GM10847 (cell line): ENCODE data around the gene HLCS.

Experiments used
- POLR2A ChIP-seq: IDR thresholded peaks from 2 replicates; pipeline ENCODE4 v1.6.1; 2011; ENCODE audit not compliant: insufficient read length; ENCODE audit errors: extremely low read depth

The HLCS gene

DNA sequence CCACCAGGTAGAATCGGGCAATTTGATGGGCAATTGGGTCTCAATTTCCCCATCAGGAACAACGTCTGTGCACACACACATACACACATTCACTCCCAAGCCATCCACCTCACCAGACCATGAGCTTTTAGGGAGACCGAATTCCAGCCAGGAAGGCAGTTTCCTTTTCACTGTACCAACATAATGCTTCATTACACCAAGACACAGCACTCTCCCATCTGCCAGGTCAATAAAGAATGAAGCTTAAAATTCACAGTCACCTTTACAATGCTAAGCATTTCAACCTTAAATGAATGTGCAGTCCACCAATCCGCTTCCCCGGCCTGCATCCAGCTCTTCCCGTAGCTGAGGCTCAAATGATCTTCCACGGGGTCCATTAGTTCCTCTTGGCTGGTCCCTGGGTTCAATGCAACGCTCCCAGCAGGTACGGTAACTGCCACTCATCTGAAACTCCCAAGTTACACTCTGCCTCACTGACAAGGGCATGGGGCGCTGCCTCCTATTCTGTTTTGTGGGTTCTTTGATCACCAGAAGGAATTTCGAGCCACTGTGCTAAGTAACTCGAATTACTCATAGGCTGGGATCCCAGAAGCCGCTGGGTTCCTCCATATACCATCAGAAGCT, 162.5 kb downstream of the HLCS start:
- no peak for TF ChIP-seq POLR2A

DNA sequence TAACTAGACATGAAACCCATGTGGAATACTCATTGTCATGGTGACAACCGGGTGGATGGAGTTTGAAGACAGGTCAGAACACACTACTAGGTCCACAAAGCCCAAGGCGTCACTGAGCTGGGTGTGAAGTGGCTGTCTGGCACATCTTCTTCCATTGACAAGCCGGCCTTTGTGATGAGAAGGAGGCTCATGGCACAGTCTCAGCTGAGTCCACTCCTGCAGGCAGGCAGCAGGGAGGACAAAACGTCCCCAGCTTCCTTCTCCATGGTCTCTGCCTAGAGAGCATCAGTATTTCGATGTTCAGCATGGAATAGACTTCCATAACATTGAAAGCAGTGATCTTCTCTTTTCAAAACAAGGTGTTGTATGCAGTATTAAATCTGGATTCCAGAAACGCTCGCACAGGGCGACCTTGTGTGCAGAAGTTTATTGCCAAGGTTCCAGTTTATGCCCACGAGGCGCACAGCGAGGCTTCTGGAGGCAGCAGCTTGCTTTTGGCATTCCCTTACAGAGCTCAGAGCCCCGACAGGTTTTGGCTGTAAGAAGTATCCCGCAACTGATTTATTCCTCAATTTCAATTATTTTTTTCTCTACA, 163.3 kb downstream of the HLCS start:
- no peak for TF ChIP-seq POLR2A

DNA sequence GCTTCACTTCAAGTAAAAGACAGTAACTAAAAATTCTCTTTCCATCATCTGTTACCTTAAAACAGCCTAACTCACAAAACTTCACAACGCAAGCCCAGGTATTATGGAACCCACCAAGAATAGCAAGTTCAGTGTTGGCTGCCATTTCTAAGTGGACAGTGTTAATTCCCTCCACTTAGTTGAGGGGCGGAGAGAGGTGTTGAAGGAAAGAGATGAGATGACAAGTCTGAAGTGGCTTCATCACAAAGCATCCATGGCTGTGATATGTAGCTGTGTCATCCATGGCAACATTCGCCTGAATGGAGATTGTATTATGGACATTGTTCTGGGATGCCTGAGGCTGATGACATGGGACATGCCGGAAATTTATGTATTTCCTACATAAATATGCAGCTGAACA, 165.7 kb downstream of the HLCS start:
- no peak for TF ChIP-seq POLR2A

DNA sequence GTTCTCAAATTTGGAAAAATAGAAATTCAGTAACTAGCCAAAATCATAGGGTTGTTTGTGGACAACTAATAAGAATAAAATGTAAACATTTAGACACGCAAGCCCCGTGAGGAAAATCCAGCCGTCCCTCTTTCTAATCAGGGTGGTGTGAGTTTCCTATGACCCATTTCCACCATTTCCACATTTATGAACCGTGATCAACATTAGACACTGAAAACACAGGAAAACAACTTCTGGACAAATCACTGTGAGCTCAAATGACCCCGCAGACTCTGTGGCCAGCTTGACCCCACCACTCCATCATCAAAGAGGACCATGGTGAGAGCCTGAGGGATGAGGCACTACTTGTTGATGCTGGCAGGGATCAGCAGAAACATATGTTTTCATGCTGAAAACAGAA, 166.6 kb downstream of the HLCS start:
- no peak for TF ChIP-seq POLR2A

DNA sequence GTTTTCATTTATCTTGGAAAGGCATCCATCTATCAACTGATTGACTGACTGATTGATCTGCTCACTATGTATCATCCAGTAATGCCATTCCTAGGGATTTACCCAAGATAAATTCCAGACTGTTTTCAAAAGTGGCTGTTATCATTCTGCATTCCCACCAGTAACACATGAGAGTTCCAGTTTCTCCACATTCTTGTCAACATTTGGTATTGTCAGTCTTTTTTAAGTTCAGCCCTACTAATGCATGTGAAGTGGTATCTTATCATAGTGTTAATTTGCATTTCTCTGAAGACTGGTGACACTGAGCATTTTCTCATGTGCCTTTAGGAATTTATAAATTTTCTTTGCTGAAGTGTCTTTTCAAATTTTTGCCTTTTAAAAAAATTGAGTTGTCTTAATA, 168.0 kb downstream of the HLCS start:
- no peak for TF ChIP-seq POLR2A

DNA sequence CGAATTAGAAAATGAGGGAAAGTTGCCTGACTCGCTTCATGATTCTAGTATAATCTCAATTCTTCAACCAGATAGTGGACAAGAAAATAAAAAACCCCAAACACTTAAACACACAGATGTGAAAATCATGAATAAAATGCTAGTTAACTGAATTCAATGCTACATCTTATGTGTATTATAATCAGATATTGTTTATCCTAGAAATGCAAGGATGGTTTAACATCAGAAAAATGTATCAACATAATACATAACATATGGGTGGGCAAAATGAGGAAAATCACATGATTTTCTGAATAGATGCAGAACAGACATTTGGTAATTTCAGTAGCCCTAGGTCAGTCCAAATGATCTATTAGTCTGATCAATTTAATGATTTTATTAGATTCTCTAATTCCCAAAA, 170.4 kb downstream of the HLCS start:
- no peak for TF ChIP-seq POLR2A

DNA sequence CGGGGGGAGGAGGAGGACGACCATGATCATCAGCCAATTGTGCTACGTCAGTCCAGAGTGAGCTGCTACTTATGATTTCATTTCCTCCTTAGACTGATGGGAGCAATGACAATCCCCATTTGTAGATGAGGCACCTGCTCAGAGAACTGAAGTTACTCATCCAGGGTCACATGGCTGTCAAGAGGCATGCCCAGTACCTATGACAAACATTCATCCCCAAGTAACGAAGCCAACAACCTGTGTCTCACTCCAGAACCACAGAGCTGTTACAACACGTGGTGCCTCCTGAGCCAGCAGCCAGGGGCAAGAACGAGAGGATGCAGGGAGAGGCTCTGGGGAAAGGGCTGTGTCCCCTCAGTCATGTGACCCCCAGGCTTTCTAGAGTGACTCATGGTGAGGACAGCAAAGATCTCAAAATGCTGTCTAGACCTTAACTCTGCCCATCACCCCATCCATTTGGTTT, 173.9 kb downstream of the HLCS start:
- no peak for TF ChIP-seq POLR2A

DNA sequence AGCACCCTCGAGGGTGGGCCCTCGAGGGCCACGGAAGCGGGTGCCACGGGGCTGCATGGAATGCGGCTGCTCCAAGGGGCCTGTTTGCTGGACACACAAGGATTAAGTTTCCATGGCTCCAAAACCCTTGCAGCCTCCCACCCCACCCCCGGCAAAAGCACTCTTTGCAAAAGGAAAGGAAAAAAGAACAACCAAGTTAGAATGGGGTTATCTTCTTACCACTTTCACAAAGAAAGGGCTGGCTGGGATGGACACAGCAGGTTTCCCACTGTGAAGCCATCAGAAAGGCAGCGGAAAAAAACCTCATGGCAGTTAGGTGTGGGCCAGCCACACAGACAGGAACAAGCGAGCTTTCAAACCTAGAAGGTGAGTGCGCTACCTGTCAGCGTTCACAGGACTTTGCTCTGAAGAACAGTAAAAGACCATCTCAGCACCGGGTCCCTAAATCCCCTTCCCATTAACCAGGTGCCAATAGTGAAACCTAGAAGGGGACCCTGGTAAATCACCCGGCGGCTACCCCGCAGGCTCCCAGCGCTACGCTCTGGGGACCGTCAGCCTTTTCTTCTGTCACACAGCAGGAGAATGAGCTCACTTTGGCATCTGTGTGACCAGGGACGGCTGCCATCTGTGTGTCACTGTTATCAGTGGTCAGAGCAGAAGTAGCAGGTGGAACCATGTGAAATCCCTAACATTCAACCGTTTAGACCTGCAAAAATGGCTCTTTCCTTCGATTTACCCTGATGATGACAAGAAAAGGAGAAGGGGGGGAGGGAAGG, 174.6 kb downstream of the HLCS start:
- no peak for TF ChIP-seq POLR2A

DNA sequence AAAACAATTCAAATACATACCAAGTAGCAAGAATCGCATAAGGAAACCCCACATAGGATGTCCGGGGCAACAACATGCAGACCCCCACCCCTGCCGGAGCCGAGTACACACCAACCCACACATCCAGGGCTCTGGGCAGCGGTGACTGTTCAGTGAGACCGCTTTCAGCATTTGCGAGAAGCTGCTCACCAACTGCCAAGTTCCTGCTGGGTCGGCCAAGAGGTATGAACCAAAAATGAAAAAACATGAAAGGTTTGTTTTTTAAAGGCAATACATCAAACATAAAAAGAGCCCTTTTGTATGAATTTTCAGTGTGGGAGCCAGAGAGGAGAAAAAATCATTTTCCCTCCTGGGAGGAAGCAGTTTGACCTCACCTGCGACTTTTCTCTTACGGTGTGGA, 175.3 kb downstream of the HLCS start:
- TF ChIP-seq POLR2A: no peak

DNA sequence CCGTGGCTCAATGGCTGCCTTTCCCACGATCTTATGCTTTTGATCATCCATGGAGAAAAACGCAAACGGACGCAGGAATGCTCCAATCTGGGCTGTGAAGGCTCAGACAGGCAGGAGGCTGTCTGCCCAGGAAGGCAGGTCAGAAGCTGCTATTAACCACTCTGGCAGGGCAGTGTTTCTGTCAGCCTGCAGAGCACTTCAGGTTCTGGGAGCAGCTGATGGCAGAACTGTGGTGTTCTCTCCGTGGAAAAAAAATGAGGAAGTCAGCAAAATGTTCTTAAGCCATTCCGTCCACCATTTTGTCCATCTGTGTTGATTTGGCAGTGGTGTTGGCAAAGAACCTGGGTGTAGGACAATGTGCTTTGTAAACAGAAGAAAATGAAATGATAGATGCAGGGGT, 175.9 kb downstream of the HLCS start:
- TF ChIP-seq POLR2A: no peak

DNA sequence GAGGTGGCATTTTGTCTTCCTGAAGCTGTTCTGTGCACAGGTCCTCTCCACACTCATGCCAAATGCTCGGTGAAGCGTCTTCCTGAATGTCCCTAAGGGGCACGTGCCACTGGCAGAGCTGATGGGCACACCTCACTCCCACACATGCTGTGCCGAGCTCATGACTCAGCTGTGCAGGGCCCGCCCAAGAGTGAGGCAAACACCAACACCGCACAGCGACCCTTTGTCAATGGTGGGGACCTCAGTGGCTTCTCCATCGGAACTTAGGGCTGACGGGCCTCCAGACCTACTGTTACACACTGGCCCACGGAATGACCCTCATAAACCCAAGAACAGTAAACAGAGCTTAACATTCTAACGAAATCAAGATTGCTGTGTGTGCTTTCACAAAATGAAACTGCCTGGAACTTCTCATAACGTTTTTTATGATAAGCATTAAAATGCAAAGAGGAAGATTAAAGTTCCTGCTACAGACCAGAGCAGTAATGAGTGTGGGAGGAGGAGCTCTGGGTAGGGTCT, 178.3 kb downstream of the HLCS start:
- no peak for TF ChIP-seq POLR2A

DNA sequence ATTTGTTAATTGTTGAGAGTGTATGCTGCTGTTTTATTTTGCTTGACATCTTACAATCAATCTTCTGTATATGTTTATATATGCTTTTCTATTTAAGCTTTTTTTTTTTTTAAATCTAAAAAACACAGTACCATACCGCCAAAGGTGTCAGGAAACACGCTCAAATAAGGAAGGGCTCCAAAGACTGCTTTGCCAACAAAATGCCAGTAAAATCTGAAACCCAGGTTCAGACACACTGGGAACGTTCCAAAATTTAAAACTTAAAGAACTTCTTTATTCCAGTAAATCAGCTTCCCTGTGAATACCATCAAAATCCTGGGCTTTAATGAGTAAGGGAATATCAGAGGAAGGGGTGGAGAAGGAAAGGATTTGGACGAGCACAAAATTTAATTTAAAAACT, 180.3 kb downstream of the HLCS start:
- no peak for TF ChIP-seq POLR2A

DNA sequence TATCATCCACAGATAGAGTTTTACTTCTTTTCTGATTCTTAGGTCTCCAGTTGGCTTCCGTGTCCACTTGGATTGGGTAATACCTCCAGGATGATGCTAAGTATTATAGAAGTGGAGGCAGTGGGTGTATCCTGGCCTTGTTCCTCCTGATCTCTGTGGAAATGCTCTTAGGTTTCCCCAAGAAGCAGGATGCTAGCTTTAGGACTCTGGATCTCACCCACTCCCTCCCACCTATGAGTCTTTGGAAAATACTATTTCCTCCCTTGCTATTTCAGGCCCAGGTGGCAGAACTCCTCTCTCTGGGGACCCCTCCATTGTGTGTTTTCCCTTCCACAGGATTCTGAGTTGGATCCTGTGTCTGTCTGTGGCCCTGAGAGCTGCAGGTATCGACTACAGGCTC, 180.9 kb downstream of the HLCS start:
- no peak for TF ChIP-seq POLR2A

DNA sequence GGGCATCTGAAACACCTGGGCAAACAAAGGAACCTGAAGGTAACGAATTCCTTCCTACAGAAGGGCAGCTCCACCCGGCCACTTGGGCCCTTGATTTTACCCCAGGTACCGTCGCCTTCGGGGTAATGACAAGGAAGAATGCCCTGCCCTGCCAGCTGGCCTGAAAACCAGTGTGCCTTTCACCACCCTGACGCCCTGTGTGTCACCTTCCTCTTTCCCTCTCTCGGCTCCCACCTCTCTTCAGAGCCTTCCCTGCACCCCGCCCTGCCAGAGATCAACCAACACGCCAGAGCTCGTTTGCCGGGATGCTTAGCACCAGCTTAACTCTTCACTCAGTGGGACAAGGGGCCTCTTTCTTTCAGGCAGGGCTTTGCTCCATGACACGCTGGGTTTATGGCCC, 181.5 kb downstream of the HLCS start:
- no peak for TF ChIP-seq POLR2A

DNA sequence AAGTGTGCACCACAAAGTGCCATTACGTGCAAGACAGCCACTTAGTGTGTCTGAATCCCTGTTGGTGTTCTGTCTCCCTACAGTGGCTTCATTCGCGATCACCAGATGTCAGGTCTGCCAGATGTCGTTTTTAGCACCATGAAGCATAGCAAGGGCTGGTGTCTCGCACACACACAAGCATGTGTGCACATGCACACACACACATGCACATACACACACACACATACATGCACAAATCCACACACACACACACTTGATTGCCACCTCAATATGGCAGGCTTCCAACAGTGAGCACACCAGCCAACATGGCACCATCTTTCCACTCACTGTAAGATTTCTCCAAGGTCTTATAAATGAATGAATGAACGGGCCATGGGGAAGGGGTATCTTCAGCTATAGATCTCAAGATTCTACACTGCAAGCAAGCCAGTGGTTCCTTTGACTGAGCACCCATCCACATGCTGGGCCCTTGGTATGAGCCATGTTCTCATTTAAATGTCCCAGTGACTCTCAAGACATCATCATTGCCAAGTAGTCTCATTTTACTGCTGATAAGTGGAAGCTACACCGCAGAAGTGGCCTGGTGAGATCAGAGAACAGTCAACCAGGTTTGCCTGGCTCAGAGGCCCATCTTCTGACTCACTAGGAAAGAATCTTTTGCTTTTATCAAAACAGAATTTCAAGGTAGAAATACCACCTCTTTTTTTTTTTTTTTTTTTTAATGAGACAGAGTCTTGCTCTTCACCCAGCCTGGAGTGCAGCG, 182.7 kb downstream of the HLCS start:
- no peak for TF ChIP-seq POLR2A
